HepG2 (cell line): ENCODE data around the gene SNRPD3. TPM values are rescaled to one million over a fixed set of nuclear protein-coding genes. Genes with fewer than 3 reads are reported as not detected.
A peak's percentile ranks its signal among the peaks of the same experiment; 100 is the strongest.

ENCODE experiments used
- CEBPG ChIP-seq: IDR thresholded peaks from 2 replicates; pipeline ENCODE4 v1.6.1; 2016
- IKZF4 ChIP-seq: sonication (generic); formaldehyde crosslinking; IDR thresholded peaks from 2 replicates; pipeline ENCODE4 v1.5.1; 2020; ENCODE audit warnings: borderline replicate concordance, mild to moderate bottlenecking, low read depth, missing genetic modification reagents; ENCODE audit errors: not compliant biosample characterization
- KDM2A ChIP-seq: sonication (generic); formaldehyde crosslinking; IDR thresholded peaks from 2 replicates; pipeline ENCODE4 v1.4.0; 2020; ENCODE audit warnings: low read depth, missing genetic modification reagents, borderline replicate concordance
- KDM5A ChIP-seq: fragments of 200-600 bp; sonication (generic); IDR thresholded peaks from 2 replicates; pipeline ENCODE4 v1.7.0; 2018; ENCODE audit warnings: antibody characterized with exemption, mild to moderate bottlenecking, low read length, borderline replicate concordance
- NFE2 ChIP-seq: sonication (generic); formaldehyde crosslinking; IDR thresholded peaks from 2 replicates; pipeline ENCODE4 v1.4.0; 2020; ENCODE audit warnings: missing genetic modification reagents
- RBM22 ChIP-seq: fragments of 200-400 bp; formaldehyde crosslinking; optimal IDR thresholded peaks from 2 replicates; pipeline ENCODE3; 2017; ENCODE audit warnings: mild to moderate bottlenecking, low read length, moderate library complexity
- SAFB2 ChIP-seq: sonication (generic); formaldehyde crosslinking; IDR thresholded peaks from 2 replicates; pipeline ENCODE4 v1.5.1; 2020; ENCODE audit warnings: missing genetic modification reagents, low read depth, mild to moderate bottlenecking, borderline replicate concordance
- SCMH1 ChIP-seq: sonication (generic); formaldehyde crosslinking; IDR thresholded peaks from 2 replicates; pipeline ENCODE4 v1.9.0; 2021; ENCODE audit warnings: missing genetic modification reagents, mild to moderate bottlenecking, borderline replicate concordance
- TEF ChIP-seq: sonication (generic); formaldehyde crosslinking; IDR thresholded peaks from 2 replicates; pipeline ENCODE4 v1.5.0; 2020; ENCODE audit warnings: missing genetic modification reagents
- XRCC5 ChIP-seq: fragments of 200-400 bp; formaldehyde crosslinking; optimal IDR thresholded peaks from 2 replicates; pipeline ENCODE3; 2017; ENCODE audit warnings: mild to moderate bottlenecking, low read length
- ZBTB38 ChIP-seq: sonication (generic); formaldehyde crosslinking; IDR thresholded peaks from 2 replicates; pipeline ENCODE4 v1.5.1; 2020; ENCODE audit warnings: mild to moderate bottlenecking, missing genetic modification reagents
- ZNF10 ChIP-seq: sonication (generic); formaldehyde crosslinking; IDR thresholded peaks from 2 replicates; pipeline ENCODE4 v1.4.0; 2020; ENCODE audit warnings: mild to moderate bottlenecking, low read depth, missing genetic modification reagents, borderline replicate concordance
- ZNF292 ChIP-seq: sonication (generic); formaldehyde crosslinking; IDR thresholded peaks from 2 replicates; pipeline ENCODE4 v1.8.1; 2022; ENCODE audit warnings: mild to moderate bottlenecking, low read depth, missing genetic modification reagents, borderline replicate concordance
- ZNF317 ChIP-seq: sonication (generic); formaldehyde crosslinking; IDR thresholded peaks from 2 replicates; pipeline ENCODE4 v1.5.0; 2020; ENCODE audit warnings: mild to moderate bottlenecking, missing genetic modification reagents
- ZNF468 ChIP-seq: sonication (generic); formaldehyde crosslinking; IDR thresholded peaks from 2 replicates; pipeline ENCODE4 v1.8.0; 2022; ENCODE audit warnings: mild to moderate bottlenecking, moderate library complexity, missing genetic modification reagents
- polyA plus RNA-seq, 8 experiments: library from polyadenylated mRNA; depleted of rRNA in 3 of 8; stranded (reverse) in 7 of 8; unstranded in 1 of 8; fragments of >200 nt; fragmentation: Illumina TruSeq in 4 of 8; extraction: Trizol in 4 of 8; gene quantifications; 2 replicates each; pipeline versions ENCODE4 v1.2.1 to v1.2.3, GENCODE V29; 2011 to 2016; ENCODE audit warnings: low read depth in 4 of 8, missing spikeins in 1 of 8, mixed read lengths in 1 of 8; ENCODE audit not compliant: insufficient read depth in 1 of 8
- total RNA-seq, 5 experiments: library from RNA; depleted of rRNA; stranded (reverse); fragments of >200 nt; fragmentation: Illumina TruSeq; extraction: Trizol; gene quantifications; 2 replicates each; pipeline ENCODE4 v1.2.3, GENCODE V29; 2016; ENCODE audit warnings: low read depth in 1 of 5
- TF ChIP-seq, protein P1 (sequence below): sonication (generic); formaldehyde crosslinking; IDR thresholded peaks from 2 replicates; pipeline ENCODE4 v1.8.1; 2023; ENCODE audit warnings: mild to moderate bottlenecking, moderate library complexity, missing genetic modification reagents
- TF ChIP-seq, protein P2 (sequence below), 2 experiments: fragments of 450-650 bp in 1 of 2; sonication (generic) in 1 of 2; formaldehyde crosslinking in 1 of 2; IDR thresholded peaks; 2 replicates each; pipeline versions ENCODE4 v1.6.1 to v1.8.0; 2016 to 2022; ENCODE audit warnings: antibody characterized with exemption in 1 of 2, mild to moderate bottlenecking in 1 of 2, missing genetic modification reagents in 1 of 2

Gene SNRPD3
- total and polyA plus RNA-seq, 2 of the 13 experiments (the other 11 are each of a cell fraction or from before 2014, with no cell fraction given) = 110 to 209 TPM

DNA sequence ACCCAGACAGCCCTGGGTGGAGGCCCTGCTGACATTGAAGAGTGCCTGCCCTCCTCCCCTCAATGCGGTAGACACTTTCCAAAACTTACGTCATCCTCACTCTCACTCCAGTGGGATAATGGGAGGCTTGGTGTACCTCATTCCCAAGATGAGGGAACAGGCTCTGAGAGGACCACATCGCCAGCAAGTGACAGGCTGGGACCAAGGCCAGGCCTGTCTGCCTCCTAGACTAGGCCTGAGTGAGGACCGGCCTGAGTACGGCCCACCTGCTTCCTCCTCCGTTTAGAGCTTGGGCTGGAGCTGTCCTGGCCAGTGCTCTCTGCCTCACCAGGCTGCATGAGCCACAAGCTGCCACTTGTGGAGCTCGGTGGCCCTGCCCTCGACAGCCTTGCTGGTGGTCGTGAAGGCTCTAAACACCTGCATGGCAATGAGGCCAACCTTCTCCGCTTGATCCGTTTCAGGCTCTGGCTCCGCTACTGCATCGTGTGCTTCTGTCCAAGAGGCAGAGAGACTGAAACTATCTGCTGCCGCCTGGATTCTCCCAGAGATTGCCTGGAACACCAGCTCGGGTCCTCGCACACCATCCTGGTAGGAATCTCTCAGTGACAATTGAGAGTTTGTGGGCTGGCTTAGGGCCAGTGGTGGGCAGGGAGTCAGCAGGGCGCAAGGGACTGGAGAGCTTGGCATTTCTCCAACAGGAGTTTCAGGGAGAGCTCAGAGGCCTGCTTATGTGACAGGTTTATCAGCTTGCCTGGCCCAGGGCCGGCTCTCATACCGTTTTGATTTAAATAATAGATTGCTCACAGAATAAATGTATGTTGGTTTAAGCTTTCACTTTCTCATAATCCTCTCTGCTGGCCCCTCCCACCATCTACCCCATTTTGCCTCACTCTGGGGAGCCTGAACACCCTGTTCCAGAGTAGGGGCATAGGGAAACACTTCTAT is 27.7 kb downstream of the SNRPD3 start (continued):
- TF ChIP-seq KDM2A (CRISPR knock-in tag) (peak; percentile 30; the same call in 1 of the 2 replicates), ZNF317 (CRISPR knock-in tag) (peak; percentile 51; the same call in 1 of the 2 replicates), ZNF292 (0 out of 2 replicates have a peak, but pooled peaks have one; percentile 31), ZNF10 (CRISPR knock-in tag) (no peak), ZNF468 (no peak), SAFB2 (CRISPR knock-in tag) (0 out of 2 replicates have a peak, but pooled peaks have one; percentile 14), XRCC5 (peak; percentile 64), NFE2 (no peak), RBM22 (no peak), TEF (no peak), KDM5A (peak; percentile 27; the same call in 1 of the 2 replicates), CEBPG (CRISPR knock-in tag) (peak; percentile 66), IKZF4 (CRISPR knock-in tag) (peak; percentile 29), SCMH1 (CRISPR knock-in tag) (no peak), ZBTB38 (peak; percentile 96)
- TF ChIP-seq, protein P1, sequence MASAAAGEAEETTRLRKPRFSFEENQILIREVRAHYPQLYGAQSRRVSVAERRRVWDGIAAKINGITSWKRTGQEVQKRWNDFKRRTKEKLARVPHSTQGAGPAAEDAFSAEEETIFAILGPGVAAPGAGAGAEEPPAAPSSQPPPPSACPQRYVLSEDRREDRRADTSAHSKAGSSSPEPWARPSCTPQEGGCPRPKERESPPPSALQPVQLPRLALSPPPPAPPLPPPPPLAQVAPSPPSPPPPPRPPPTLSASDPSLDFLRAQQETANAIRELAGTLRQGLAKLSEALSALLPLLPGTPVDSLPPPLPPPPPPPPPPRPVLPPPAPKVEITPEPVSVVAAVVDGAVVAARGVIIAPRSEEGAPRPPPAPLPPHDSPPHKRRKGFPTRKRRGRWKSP (CRISPR knock-in tag) = peak; percentile 57; the same call in 1 of the 2 replicates
- TF ChIP-seq, protein P2, sequence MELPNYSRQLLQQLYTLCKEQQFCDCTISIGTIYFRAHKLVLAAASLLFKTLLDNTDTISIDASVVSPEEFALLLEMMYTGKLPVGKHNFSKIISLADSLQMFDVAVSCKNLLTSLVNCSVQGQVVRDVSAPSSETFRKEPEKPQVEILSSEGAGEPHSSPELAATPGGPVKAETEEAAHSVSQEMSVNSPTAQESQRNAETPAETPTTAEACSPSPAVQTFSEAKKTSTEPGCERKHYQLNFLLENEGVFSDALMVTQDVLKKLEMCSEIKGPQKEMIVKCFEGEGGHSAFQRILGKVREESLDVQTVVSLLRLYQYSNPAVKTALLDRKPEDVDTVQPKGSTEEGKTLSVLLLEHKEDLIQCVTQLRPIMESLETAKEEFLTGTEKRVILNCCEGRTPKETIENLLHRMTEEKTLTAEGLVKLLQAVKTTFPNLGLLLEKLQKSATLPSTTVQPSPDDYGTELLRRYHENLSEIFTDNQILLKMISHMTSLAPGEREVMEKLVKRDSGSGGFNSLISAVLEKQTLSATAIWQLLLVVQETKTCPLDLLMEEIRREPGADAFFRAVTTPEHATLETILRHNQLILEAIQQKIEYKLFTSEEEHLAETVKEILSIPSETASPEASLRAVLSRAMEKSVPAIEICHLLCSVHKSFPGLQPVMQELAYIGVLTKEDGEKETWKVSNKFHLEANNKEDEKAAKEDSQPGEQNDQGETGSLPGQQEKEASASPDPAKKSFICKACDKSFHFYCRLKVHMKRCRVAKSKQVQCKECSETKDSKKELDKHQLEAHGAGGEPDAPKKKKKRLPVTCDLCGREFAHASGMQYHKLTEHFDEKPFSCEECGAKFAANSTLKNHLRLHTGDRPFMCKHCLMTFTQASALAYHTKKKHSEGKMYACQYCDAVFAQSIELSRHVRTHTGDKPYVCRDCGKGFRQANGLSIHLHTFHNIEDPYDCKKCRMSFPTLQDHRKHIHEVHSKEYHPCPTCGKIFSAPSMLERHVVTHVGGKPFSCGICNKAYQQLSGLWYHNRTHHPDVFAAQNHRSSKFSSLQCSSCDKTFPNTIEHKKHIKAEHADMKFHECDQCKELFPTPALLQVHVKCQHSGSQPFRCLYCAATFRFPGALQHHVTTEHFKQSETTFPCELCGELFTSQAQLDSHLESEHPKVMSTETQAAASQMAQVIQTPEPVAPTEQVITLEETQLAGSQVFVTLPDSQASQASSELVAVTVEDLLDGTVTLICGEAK (IDR thresholded peaks at IDR 0.05) = no peak
- TF ChIP-seq, protein P2 (CRISPR knock-in tag; IDR thresholded peaks at IDR 0.05) = no peak
